K562 treated with DMSO at 1 percent for 24 hours (cell line): Measurements from ENCODE around the gene RBM22. TPM values are rescaled to one million over a fixed set of nuclear protein-coding genes. Genes with fewer than 3 reads are reported as not detected.

Experiments
- total RNA-seq: library from RNA; unstranded; fragments of 300-600 nt; gene quantifications from 2 replicates; pipeline ENCODE4 v1.2.3, GENCODE V29; 2022; ENCODE audit warnings: low read depth; ENCODE audit not compliant: insufficient read depth

The RBM22 gene
- 54.4 and 57.7 TPM in 2 replicates for total RNA-seq

DNA sequence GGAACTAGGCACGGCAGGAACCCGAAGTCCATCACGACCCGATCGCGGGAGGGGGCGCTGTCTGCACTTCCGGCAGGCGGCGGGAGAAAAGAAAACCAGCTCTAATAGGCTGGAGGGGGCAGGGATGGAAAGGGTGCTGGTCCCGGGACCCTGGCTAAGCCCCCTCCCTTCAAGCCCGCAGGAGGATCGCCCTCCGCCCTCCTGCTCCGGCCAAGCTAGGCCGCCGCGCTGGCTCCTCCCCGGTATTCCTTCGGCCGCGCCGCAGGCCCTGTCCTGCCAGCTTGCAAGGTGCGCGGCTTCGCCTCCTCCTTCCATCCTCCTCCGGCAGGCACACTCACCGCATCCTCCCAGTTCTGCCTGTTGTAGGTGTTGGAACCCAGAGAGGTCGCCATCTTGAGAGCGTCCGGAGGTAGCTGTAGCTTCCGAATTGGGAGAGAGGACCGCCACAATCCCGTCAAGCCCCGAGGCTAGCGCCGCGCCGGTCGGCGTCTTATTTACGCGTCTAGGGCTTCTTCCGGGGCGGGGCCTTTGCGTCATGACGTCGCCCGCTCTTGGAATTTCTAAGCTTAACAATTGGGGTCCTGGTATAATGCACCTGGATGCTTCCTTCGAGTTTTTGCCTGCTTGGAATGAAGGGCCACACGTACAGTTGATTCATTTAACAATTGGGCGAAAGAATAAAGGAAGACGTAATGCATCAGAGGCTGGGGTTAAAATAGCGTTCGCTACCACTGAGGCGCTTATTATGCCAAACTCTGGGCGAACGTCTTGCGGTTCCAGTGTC is at the start of gene RBM22:
RBM22 (minus strand) TSS at position 469 of the 784 bp plus-strand sequence; CDS start at position 392, 77 bp downstream.

DNA sequence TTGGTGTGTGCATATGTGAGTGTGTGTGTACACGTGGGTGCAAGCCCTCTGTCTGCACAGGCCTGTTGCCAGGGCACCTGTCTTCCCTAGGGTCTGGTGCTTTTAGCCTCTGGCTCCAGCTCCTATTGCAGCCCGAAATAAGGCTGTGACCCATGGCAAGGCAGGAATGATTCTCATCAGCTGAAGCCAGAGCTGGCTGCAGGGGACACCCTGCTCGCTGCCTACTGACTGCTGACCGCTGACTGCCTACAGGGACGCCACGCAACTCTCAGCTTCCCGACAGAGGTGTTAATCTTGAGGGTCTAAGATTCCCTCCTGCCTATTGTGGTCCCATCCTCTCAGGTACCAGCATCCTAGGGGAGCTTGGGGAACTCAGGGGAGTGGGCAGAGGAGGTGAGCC is 39.8 kb downstream of the RBM22 start, which contains the start of gene MYOZ3:
MYOZ3 (plus strand) TSS at position 166 of the 400 bp plus-strand sequence. CDS start 1,691 bp downstream, outside the sequence.

Other genes with a start within 250 kb of the RBM22 start
- gene NDST1, start 192.9 kb downstream of the RBM22 start, total RNA-seq = 17.6 and 21.6 TPM in 2 replicates
- 0.63 and 0.67 TPM in 2 replicates for gene SYNPO, start 60.4 kb downstream of the RBM22 start, total RNA-seq
- not detected in 2 replicates for gene MYOZ3, start 39.8 kb downstream of the RBM22 start, total RNA-seq
- gene DCTN4, start 58.0 kb upstream of the RBM22 start, total RNA-seq = 35.3 and 45.3 TPM in 2 replicates
- gene SMIM3, start 77.7 kb upstream of the RBM22 start, total RNA-seq = 57.0 and 62.2 TPM in 2 replicates
- gene IRGM, start 145.5 kb upstream of the RBM22 start, total RNA-seq = not detected in 2 replicates
- 3.1 and 3.6 TPM in 2 replicates for gene ZNF300, start 203.9 kb upstream of the RBM22 start, total RNA-seq